Measurements from ENCODE around the gene DUSP8. TPM values are rescaled to one million over a fixed set of nuclear protein-coding genes. Genes with fewer than 3 reads are reported as not detected.

Gene DUSP8
- total and polyA plus RNA-seq, 9 of the 15 experiments (the other 6 are each of a cell fraction or from before 2014, with no cell fraction given) = 0.14 to 2.0 (median 0.86) TPM; not detected in 2

DNA sequence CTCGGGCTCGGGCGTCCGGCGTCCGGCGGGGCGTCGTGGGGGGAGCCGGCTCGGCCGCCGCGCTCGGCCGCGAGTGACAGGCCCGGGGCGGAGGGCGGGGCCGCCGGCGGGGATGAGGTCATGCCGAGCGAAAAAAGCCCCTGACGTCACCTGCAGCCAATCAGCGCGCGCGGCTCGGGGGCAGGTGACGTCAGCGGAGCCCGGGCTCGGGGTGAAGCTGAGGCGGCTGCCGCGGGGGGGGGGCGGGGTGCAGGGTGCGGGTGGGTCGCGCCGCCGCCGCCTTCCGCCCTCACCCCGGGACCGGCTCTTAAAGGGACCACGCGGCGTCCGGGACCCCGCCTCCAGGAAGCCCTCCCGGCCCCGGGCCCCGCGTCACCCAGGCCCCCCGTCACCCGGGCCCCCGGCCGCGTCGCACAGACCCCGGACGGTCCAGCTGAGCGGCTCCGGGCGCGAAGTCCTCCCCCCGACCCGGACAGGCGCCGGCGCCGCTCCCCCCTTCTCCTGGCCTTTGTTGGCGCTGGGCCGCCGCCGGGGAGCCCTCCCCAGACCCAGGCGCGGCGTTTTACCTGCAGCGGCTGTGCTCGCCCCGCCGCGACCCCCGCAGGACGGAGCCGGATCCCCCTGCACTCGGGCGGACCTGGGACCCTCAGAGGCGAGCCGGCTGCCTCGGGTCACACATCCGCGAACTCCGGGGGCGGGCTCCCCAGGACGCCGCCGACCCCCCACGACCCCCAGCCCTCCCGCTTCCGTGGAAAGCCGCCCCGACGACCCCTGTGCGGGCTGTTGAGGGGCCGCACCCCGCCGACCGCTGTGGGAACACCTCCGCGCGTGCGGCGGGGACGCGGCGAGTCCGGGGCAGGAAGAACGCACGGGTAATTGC, at the start of gene DUSP8 (continued):
- TF ChIP-seq CBX3 (IDR thresholded peaks at IDR 0.05; ENCODE audit: borderline replicate concordance in 1 of 2, low read length in 2 of 2) (no peak), PHF8 (IDR thresholded peaks at IDR 0.05; ENCODE audit: borderline replicate concordance, low read length) (no peak), FIP1L1 (IDR thresholded peaks at IDR 0.05; ENCODE audit: low read depth, low read length, poor library complexity, severe bottlenecking) (no peak), NFYB (IDR thresholded peaks at IDR 0.05; ENCODE audit: extremely low read depth, insufficient read length) (peak; percentile 72), TFAM (CRISPR knock-in tag; conservative IDR thresholded peaks at IDR 0.05) (no peak), JUND (IDR thresholded peaks at IDR 0.05; ENCODE audit: borderline replicate concordance, low read depth, low read length) (peak; percentile 97), JUND (tag; IDR thresholded peaks at IDR 0.05; ENCODE audit: borderline replicate concordance, low read depth, low read length) (peak; percentile 91; the same call in 1 of the 3 replicates)

DNA sequence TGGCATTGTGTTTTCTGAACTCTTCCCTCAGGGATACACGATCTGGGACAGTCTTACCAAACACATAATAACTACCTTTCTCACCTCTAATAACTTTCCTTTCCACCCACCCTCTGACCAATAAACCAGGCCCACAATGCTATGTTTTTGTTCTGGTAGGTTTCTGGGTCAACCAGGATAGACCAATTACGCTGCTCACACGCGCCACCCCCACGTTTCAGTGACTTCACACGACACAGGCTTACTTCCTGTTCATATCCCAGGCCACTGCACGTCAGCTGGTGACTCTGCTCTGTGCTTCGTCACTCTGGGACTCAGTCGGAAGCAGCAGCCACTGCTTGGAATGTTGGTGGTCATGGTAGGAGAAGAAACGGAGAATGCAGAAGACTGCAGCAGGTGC, 47.4 kb upstream of the DUSP8 start:
- intact Hi-C loops (cut with micrococcal nuclease) = no loop called here
- Histone ChIP-seq H3K4me2 (ENCODE audit: insufficient read depth, low read length) (peak overlapping the region; percentile 62), H4K20me1 (replicated peaks; ENCODE audit: control insufficient read depth, insufficient read depth, low read length) (peaks cover 6% of the 10 kb centered on the region; the same call in 1 of the 2 replicates), H3K9me3 (replicated peaks; ENCODE audit: control insufficient read depth, insufficient read depth, low read depth, low read length) (0 out of 2 replicates have a peak, but pooled peaks cover 1% of the 10 kb centered on the region), H2AFZ (ENCODE audit: low read depth, low read length) (peak overlapping the region; percentile 89), H3K9me1 (ENCODE audit: control insufficient read depth, insufficient read depth, low read length) (no peaks in the 10 kb centered on the region), H3K27ac (ENCODE audit: extremely low read depth, low read depth, low read length) (no peak overlapping the region), H3K9ac (ENCODE audit: insufficient read depth in 1 of 2, low read depth in 2 of 2, low read length in 2 of 2) (no peak overlapping the region), H3K4me1 (replicated peaks in 1 of 2; ENCODE audit: control insufficient read depth in 2 of 2, insufficient read depth in 2 of 2, low read length in 2 of 2) (peaks cover 0 to 2% of the 10 kb centered on the region in 2 experiments; a peak in 2 of 5 replicates), H3K36me3 (ENCODE audit: control insufficient read depth, insufficient read depth, low read length) (no peaks in the 10 kb centered on the region), H3K79me2 (ENCODE audit: control insufficient read depth, insufficient read depth, low read length) (no peaks in the 10 kb centered on the region), H3K27me3 (ENCODE audit: control insufficient read depth in 2 of 2, insufficient read depth in 2 of 2, low read length in 2 of 2) (peaks cover 6 to 22% of the 10 kb centered on the region in 2 experiments; a peak in 4 of 5 replicates), H3K4me3 (no peak overlapping the region)
- FAIRE-seq (peak; percentile 75), ATAC-seq (peak; percentile 76), DNase-seq (ENCODE audit: extremely low read depth in 1 of 4, low spot score in 3 of 4) (peak in 3 of 4 experiments; percentile 14 to 48 (median 36))
- in situ Hi-C loops (cut with MboI) = no loop called here
- BruUV-seq (replicated peaks) = no TSS peak
- WGBS (ENCODE audit: insufficient coverage, low coverage, missing lambda C conversion rate) = 0% methylated on average over 10 of the region's 10 CpGs
- POLR2A ChIA-PET = interaction anchor here (0.6 kb wide), 2 partner anchors 24 to 478 kb away, joined by 3 to 4 read pairs; no protein-coding TSS in a partner anchor
- CTCF ChIA-PET (ENCODE audit: low intra/inter-chr PET ratio) = no interaction called here
- no peak for TF ChIP-seq ATF1 (CRISPR knock-in tag; IDR thresholded peaks at IDR 0.05)
- peak; percentile 75 for TF ChIP-seq ATF1 (tag; IDR thresholded peaks at IDR 0.05)
- TF ChIP-seq ZNF146 (CRISPR knock-in tag; IDR thresholded peaks at IDR 0.05; ENCODE audit: unreplicated experiment) = no peak
- peak; percentile 83 for TF ChIP-seq CREB1 (IDR thresholded peaks at IDR 0.05)
- TF ChIP-seq CREB1 (CRISPR knock-in tag; IDR thresholded peaks at IDR 0.05) = peak; percentile 91
- no peak for TF ChIP-seq NBN (IDR thresholded peaks at IDR 0.05; ENCODE audit: low read depth)
- TF ChIP-seq FOXK2 (conservative IDR thresholded peaks at IDR 0.05 in 1 of 2, IDR thresholded peaks at IDR 0.05 in 1 of 2; ENCODE audit: low read depth in 2 of 2) = 0 out of 4 replicates have a peak, but pooled peaks of 1 of the 2 experiments have one; percentile 39
- TF ChIP-seq, protein P1, sequence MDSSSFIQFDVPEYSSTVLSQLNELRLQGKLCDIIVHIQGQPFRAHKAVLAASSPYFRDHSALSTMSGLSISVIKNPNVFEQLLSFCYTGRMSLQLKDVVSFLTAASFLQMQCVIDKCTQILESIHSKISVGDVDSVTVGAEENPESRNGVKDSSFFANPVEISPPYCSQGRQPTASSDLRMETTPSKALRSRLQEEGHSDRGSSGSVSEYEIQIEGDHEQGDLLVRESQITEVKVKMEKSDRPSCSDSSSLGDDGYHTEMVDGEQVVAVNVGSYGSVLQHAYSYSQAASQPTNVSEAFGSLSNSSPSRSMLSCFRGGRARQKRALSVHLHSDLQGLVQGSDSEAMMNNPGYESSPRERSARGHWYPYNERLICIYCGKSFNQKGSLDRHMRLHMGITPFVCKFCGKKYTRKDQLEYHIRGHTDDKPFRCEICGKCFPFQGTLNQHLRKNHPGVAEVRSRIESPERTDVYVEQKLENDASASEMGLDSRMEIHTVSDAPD (CRISPR knock-in tag; IDR thresholded peaks at IDR 0.05) = no peak
- 0 out of 2 replicates have a peak, but pooled peaks have one; percentile 25 for TF ChIP-seq CXXC5 (CRISPR knock-in tag; IDR thresholded peaks at IDR 0.05)
- TF ChIP-seq, protein P2, sequence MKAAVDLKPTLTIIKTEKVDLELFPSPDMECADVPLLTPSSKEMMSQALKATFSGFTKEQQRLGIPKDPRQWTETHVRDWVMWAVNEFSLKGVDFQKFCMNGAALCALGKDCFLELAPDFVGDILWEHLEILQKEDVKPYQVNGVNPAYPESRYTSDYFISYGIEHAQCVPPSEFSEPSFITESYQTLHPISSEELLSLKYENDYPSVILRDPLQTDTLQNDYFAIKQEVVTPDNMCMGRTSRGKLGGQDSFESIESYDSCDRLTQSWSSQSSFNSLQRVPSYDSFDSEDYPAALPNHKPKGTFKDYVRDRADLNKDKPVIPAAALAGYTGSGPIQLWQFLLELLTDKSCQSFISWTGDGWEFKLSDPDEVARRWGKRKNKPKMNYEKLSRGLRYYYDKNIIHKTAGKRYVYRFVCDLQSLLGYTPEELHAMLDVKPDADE (conservative IDR thresholded peaks at IDR 0.05; ENCODE audit: control insufficient read depth, low read depth, low read length) = no peak
